Keratinocyte (primary cell): ENCODE results near the gene BBS1. TPM values are rescaled to one million over a fixed set of nuclear protein-coding genes. Genes with fewer than 3 reads are reported as not detected.

Experiments
- DNase-seq: peaks from one replicate; pipeline ENCODE4 v3.0.0-alpha.2; 2011; ENCODE audit warnings: low read depth, missing footprints, low spot score
- FAIRE-seq: peaks from 2 replicates; lab custom pipeline; 2011; peaks lifted over from hg19 to GRCh38; lab: Jason Lieb, UNC
- H2AFZ ChIP-seq: 2 replicates; pipeline ENCODE4 v1.6.0; 2012; ENCODE audit warnings: low read length, control low read depth, inconsistent platforms; ENCODE audit not compliant: control insufficient read depth
- H3K27ac ChIP-seq: 2 replicates; pipeline ENCODE4 v1.5.1; 2011; ENCODE audit warnings: low read length; ENCODE audit not compliant: control insufficient read depth, insufficient read depth
- H3K27me3 ChIP-seq: 3 replicates; pipeline ENCODE4 v1.6.0; 2011; ENCODE audit warnings: low read length; ENCODE audit not compliant: control insufficient read depth, insufficient read depth; ENCODE audit errors: extremely low read depth
- H3K36me3 ChIP-seq, 2 experiments: 2 replicates in 1 of 2; 3 replicates in 1 of 2; pipeline ENCODE4 v1.5.1; 2011; ENCODE audit warnings: low read length in 2 of 2, mild to moderate bottlenecking in 1 of 2; ENCODE audit not compliant: control insufficient read depth in 2 of 2, insufficient read depth in 2 of 2; ENCODE audit errors: extremely low read depth in 1 of 2
- H3K4me1 ChIP-seq: 3 replicates; pipeline ENCODE4 v1.5.1; 2011; ENCODE audit warnings: low read length; ENCODE audit not compliant: control insufficient read depth, insufficient read depth; ENCODE audit errors: extremely low read depth
- H3K4me2 ChIP-seq: 3 replicates; pipeline ENCODE4 v1.6.0; 2011; ENCODE audit warnings: low read depth, low read length; ENCODE audit not compliant: control insufficient read depth, insufficient read depth; ENCODE audit errors: extremely low read depth
- H3K4me3 ChIP-seq, 3 experiments: fragments of 200-600 bp in 1 of 3; sonication (generic) in 1 of 3; 2 replicates in 2 of 3; 3 replicates in 1 of 3; pipeline ENCODE4 v1.5.1; 2011 to 2016; ENCODE audit warnings: low read length in 3 of 3, mild to moderate bottlenecking in 3 of 3, control low read depth in 2 of 3, inconsistent platforms in 1 of 3, low read depth in 1 of 3, mixed read lengths in 1 of 3, mixed run types in 1 of 3, moderate library complexity in 1 of 3; ENCODE audit not compliant: control insufficient read depth in 2 of 3, insufficient read depth in 2 of 3; ENCODE audit errors: extremely low read depth in 1 of 3
- H3K79me2 ChIP-seq: 2 replicates; pipeline ENCODE4 v1.6.0; 2012; ENCODE audit warnings: low read length; ENCODE audit not compliant: control insufficient read depth, insufficient read depth
- H3K9ac ChIP-seq: 3 replicates; pipeline ENCODE4 v1.6.0; 2011; ENCODE audit warnings: low read length; ENCODE audit not compliant: control insufficient read depth, insufficient read depth; ENCODE audit errors: extremely low read depth
- H3K9me1 ChIP-seq: 3 replicates; pipeline ENCODE4 v1.6.0; 2011; ENCODE audit warnings: low read length; ENCODE audit not compliant: control insufficient read depth, insufficient read depth; ENCODE audit errors: extremely low read depth
- H3K9me3 ChIP-seq: 2 replicates; pipeline ENCODE4 v1.5.1; 2012; ENCODE audit warnings: low read depth, low read length; ENCODE audit not compliant: control insufficient read depth
- H4K20me1 ChIP-seq: 3 replicates; pipeline ENCODE4 v1.6.0; 2011; ENCODE audit warnings: low read length; ENCODE audit not compliant: control insufficient read depth, insufficient read depth; ENCODE audit errors: extremely low read depth
- EZH2 ChIP-seq: IDR thresholded peaks from one replicate; pipeline ENCODE4 v1.6.1; 2012; ENCODE audit warnings: inconsistent platforms, mild to moderate bottlenecking, low read length, moderate library complexity
- dilution Hi-C: fragments of 300-500 bp; cut with MboI; formaldehyde crosslinking; loops from one replicate; pipeline ENCODE4 v1.7.0; 2020; ENCODE audit warnings: low sequenced_read_pairs; ENCODE audit not compliant: extremely low pct_ligation_motif_present
- polyA plus RNA-seq, 5 experiments: library from polyadenylated mRNA; depleted of rRNA in 3 of 5; stranded (reverse) in 3 of 5; stranded (forward) in 1 of 5; unstranded in 1 of 5; fragments of >200 nt; gene quantifications; 1 replicate in 1 of 5; 2 replicates in 3 of 5; 3 replicates in 1 of 5; pipeline versions ENCODE4 v1.2.1 to v1.2.3, GENCODE V29; 2011 to 2012; ENCODE audit warnings: missing spikeins in 2 of 5, low read depth in 1 of 5, low replicate concordance in 1 of 5
- TF ChIP-seq, protein P1 (sequence below), 3 experiments: IDR thresholded peaks in 1 of 3; conservative IDR thresholded peaks in 1 of 3; optimal IDR thresholded peaks in 1 of 3; 2 replicates in 2 of 3; 3 replicates in 1 of 3; pipeline versions ENCODE3 to v1.5.1; 2011; ENCODE audit warnings: low read length in 3 of 3, mild to moderate bottlenecking in 3 of 3, moderate library complexity in 2 of 3, control low read depth in 1 of 3, inconsistent platforms in 1 of 3; ENCODE audit not compliant: insufficient read depth in 2 of 3; ENCODE audit errors: extremely low read depth in 1 of 3

The BBS1 gene
- polyA plus RNA-seq, 1 donor (not counting 4 experiments of a cell fraction or from before 2014, with no cell fraction given), result 11.7 TPM

DNA sequence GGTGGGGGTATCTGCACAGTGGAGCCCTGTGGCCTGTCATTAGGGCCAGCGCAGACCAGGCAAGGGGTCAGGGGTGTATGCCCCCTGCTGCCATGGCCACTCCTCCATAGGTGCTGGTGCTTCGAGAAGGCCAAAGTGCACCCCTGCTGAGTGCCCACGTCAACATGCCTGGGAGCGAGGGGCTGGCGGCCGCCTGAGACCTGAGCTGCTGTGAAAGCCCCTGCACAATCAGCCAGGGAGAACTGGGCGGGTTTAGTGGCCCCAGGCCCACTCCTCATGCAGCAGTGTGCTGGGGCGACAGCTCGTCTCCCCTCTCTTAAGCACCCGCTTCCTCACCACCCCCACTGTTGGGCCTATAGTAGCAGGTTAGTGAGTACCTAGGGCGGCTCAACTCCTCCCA is 21.4 kb downstream of the BBS1 start:
- Histone ChIP-seq H3K79me2 (no peaks in the 10 kb centered on the region), H3K4me1 (no peaks in the 10 kb centered on the region), H3K9ac (no peak overlapping the region), H3K9me1 (no peaks in the 10 kb centered on the region), H3K4me3 (no peak overlapping the region), H4K20me1 (no peaks in the 10 kb centered on the region), H3K27me3 (no peaks in the 10 kb centered on the region), H2AFZ (no peak overlapping the region), H3K4me2 (no peak overlapping the region), H3K36me3 (peaks cover 0 to 1% of the 10 kb centered on the region in 2 experiments), H3K9me3 (no peaks in the 10 kb centered on the region), H3K27ac (no peak overlapping the region)
- TF ChIP-seq, protein P1, sequence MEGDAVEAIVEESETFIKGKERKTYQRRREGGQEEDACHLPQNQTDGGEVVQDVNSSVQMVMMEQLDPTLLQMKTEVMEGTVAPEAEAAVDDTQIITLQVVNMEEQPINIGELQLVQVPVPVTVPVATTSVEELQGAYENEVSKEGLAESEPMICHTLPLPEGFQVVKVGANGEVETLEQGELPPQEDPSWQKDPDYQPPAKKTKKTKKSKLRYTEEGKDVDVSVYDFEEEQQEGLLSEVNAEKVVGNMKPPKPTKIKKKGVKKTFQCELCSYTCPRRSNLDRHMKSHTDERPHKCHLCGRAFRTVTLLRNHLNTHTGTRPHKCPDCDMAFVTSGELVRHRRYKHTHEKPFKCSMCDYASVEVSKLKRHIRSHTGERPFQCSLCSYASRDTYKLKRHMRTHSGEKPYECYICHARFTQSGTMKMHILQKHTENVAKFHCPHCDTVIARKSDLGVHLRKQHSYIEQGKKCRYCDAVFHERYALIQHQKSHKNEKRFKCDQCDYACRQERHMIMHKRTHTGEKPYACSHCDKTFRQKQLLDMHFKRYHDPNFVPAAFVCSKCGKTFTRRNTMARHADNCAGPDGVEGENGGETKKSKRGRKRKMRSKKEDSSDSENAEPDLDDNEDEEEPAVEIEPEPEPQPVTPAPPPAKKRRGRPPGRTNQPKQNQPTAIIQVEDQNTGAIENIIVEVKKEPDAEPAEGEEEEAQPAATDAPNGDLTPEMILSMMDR (optimal IDR thresholded peaks at IDR 0.05 in 1 of 3, IDR thresholded peaks at IDR 0.05 in 1 of 3, conservative IDR thresholded peaks at IDR 0.05 in 1 of 3; ENCODE audit: extremely low read depth in 1 of 3, insufficient read depth in 2 of 3, low read length in 3 of 3), result no peak
- TF ChIP-seq EZH2, result no peak
- FAIRE-seq, result no peak
- no peak for DNase-seq
- dilution Hi-C loops, result no loop called here

DNA sequence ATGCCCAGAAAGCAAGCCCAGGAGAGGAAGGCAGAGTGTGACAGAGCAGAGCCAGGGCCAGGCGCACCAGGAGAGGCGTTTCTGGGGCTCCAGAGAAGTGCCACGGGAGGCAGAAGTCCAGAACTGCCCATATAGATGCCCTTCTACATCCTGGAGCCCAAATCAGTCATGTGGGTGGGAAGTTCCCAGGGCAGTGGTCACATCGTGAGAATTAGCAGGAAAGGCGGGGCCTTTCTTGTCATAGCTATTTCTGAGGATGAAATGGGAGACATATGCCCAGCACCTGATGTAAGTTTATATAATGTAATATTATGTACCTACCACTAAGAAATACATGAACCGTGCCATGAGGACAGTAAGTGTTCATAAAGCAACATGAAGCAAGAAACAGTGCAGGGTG is 22.3 kb downstream of the BBS1 start:
- TF ChIP-seq, protein P1 (optimal IDR thresholded peaks at IDR 0.05 in 1 of 3, IDR thresholded peaks at IDR 0.05 in 1 of 3, conservative IDR thresholded peaks at IDR 0.05 in 1 of 3; ENCODE audit: extremely low read depth in 1 of 3, insufficient read depth in 2 of 3, low read length in 3 of 3), result no peak
- Histone ChIP-seq H3K4me3 (no peak overlapping the region), H2AFZ (no peak overlapping the region), H3K27me3 (no peaks in the 10 kb centered on the region), H3K36me3 (peaks cover 0 to 1% of the 10 kb centered on the region in 2 experiments), H3K4me2 (no peak overlapping the region), H3K9ac (no peak overlapping the region), H3K9me1 (no peaks in the 10 kb centered on the region), H3K4me1 (no peaks in the 10 kb centered on the region), H3K79me2 (no peaks in the 10 kb centered on the region), H4K20me1 (no peaks in the 10 kb centered on the region), H3K27ac (no peak overlapping the region), H3K9me3 (no peaks in the 10 kb centered on the region)
- no peak for DNase-seq
- dilution Hi-C loops, result no loop called here
- FAIRE-seq, result no peak
